Stimulated activated CD8-positive, alpha-beta memory T cell treated with anti-CD3 and anti-CD28 coated beads, Interleukin-12 subunit alpha, Interleukin-12 subunit beta, amount 100 ng/mL, for 4 hours (primary cell): ENCODE data around the gene CYP27B1.

ENCODE experiments used
- DNase-seq: peaks from one replicate; pipeline ENCODE4 v3.0.0-alpha.2; 2020; ENCODE audit warnings: low read depth

Gene CYP27B1

GRCh38 chr12:57765698-57766463, 997 bp downstream of the CYP27B1 start:
- DNase-seq = no peak

GRCh38 chr12:57765003-57765697, 1.7 kb downstream of the CYP27B1 start:
- peak; percentile 35 for DNase-seq

- DNase-seq = no peak
Observed at GRCh38 chr12:57764662-57765002, 2.2 kb downstream of the CYP27B1 start.

GRCh38 chr12:57763881-57764661, 2.8 kb downstream of the CYP27B1 start:
- DNase-seq = no peak

GRCh38 chr12:57762463-57762862, 4.4 kb downstream of the CYP27B1 start:
- no peak for DNase-seq

GRCh38 chr12:57761391-57761998, 5.4 kb downstream of the CYP27B1 start:
- no peak for DNase-seq

- no peak for DNase-seq
Observed at GRCh38 chr12:57760347-57760982, 6.4 kb downstream of the CYP27B1 start.

GRCh38 chr12:57759360-57759980, 7.4 kb downstream of the CYP27B1 start:
- no peak for DNase-seq

- DNase-seq = no peak
Observed at GRCh38 chr12:57758552-57759359, 8.1 kb downstream of the CYP27B1 start.

GRCh38 chr12:57757771-57758170, 9.1 kb downstream of the CYP27B1 start:
- DNase-seq = no peak

- peak; percentile 49 for DNase-seq
Observed at GRCh38 chr12:57756406-57757341, 10.2 kb downstream of the CYP27B1 start.

- peak; percentile 31 for DNase-seq
Observed at GRCh38 chr12:57755454-57756372, 11.2 kb downstream of the CYP27B1 start.

- no peak for DNase-seq
Observed at GRCh38 chr12:57755194-57755453, 11.8 kb downstream of the CYP27B1 start.

- DNase-seq = peak; percentile 65
Observed at GRCh38 chr12:57754411-57755193, 12.3 kb downstream of the CYP27B1 start, which contains the start of gene MARCHF9. MARCHF9 (plus strand) TSS chr12:57755103; CDS start chr12:57755529, 426 bp downstream.

GRCh38 chr12:57753756-57754337, 13.0 kb downstream of the CYP27B1 start:
- DNase-seq = no peak

- DNase-seq = no peak
Observed at GRCh38 chr12:57752668-57753000, 14.2 kb downstream of the CYP27B1 start.
